Iris pigment epithelial cell (primary cell): ENCODE measurements around the gene CPLX3.
"Not testable (repeated sequence)": the region's sequence is repeated elsewhere in the genome, so short reads cannot be mapped to it uniquely, and the experiment has no call there.

Source experiments
- DNase-seq: peaks from one replicate; pipeline ENCODE4 v3.0.0-alpha.2; 2011; ENCODE audit warnings: low read depth

CPLX3 gene, protein sequence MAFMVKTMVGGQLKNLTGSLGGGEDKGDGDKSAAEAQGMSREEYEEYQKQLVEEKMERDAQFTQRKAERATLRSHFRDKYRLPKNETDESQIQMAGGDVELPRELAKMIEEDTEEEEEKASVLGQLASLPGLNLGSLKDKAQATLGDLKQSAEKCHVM

DNA sequence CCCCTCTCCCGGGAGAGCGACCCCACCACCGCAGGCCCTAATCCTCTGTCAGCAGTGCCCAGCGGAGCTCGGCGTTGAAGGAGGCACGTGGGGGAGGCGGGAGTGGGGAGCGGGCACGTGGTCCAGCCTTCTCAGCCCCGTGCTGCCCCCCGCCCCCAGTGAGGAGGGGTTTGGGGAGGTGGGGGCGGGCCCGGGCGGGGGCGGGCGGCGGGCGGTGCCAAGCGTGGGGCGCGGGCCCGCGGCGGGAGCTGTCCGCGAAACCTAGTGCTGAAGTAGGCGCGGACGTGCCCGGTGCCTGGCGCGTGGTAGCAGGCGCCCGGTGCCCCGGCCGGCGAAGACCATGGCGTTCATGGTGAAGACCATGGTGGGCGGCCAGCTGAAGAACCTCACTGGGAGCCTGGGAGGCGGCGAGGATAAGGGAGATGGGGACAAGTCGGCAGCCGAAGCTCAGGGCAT is at the start of gene CPLX3:
Gene CPLX3 (plus strand): TSS at position 264 of the 456 bp plus-strand sequence. CDS start 77 bp downstream, at position 341.
- DNase-seq = no peak

DNA sequence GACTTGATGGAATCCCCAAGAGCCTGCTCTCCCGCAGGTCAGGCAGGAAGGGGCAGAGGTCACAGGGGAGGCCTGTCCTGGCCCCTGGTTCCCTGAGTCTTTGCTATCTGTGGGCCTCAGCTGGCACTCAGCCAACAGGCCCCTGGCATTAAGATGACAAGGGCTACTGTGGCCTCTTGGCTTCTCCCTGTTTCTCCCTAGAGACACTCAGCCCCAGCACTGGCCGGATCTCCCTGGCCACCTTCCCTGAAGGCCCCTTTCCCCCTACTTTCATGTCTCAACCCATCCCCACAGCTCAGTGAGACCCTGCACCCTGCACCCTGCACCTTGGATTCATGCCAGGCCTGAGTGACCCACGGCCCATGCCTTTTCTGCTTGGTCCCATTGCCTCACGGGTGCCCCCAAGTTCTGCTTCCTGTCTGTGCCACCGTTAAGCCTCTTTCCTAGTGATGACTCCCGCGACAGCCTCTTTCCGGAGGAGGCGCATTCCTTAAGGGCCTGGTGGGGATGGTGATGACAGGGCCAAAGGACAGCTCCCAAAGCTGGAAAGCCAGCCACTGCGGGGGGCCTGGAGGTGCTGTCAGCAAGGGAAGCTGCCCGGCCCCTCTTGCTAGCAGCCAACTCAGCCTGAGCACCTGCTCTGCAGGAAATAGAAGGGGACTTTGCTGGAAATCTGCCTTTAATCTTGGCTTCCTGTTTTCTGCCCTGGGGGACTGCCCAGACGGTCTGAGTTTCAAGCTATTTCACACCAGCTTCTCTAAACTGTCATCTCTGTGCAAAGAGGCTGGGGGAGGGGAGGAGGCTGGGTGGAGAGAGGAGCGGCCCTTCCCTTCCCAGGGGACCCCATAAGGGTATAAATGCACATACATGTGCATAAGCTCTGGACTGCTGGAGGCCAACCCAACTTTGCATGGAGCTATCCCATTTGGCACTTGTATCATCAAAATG is 49.3 kb upstream of the CPLX3 start:
- DNase-seq = peak; percentile 33

DNA sequence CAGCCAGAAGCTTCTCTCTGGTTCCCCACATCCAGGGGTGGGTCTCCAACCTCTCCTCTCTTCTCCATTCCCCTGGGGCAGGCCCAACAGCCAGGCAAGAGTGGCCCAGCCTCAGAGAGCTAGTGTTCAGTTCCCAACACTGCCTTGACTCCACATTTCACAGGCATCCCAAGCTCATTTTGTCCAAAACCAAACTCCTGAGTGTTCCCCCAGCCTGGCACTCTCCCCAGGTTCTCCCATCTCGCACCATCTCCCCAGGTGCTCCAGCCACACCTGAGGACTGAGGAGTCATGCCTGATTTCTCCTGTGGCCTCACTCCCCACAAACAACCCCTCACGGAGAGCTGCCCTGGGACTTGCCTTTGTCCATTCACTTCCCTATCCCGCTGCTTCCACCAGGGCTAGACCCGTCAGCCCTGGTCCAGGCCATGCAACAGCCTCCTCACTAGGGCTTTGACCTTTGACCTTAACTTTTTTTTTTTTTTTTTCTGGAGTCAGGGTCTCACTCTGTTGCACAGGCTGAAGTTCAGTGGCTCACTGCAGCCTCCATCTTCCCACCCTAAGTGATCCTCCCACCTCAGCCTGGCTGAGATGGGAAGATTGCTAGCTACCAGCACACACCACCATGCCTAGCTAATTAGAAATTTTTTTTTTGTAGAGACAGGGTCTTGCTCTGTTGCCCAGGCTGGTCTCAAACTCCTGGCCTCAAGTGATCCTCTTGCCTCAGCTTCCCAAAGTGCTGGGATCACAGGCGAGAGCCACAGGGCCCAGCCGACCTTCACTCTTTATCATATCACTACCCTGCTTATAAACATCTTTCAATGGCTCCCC is 48.4 kb upstream of the CPLX3 start:
- no peak for DNase-seq

DNA sequence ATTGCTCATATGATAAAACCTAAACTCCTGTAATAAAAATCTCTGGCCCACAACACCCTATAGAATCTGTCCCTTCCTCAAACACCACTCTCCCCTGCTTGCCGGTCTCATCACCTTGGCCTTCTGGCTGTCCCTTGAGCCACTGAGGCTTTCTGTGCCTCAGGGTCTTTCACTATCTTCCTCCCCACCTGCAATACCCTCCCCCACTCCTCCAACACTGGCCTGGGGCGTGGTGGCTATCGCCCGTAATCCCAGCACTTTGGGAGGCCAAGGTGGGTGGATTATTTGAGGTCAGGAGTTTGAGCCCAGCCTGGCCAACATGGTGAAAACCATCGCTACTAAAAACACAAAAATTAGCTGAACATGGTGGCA is 47.8 kb upstream of the CPLX3 start:
- DNase-seq = no peak

DNA sequence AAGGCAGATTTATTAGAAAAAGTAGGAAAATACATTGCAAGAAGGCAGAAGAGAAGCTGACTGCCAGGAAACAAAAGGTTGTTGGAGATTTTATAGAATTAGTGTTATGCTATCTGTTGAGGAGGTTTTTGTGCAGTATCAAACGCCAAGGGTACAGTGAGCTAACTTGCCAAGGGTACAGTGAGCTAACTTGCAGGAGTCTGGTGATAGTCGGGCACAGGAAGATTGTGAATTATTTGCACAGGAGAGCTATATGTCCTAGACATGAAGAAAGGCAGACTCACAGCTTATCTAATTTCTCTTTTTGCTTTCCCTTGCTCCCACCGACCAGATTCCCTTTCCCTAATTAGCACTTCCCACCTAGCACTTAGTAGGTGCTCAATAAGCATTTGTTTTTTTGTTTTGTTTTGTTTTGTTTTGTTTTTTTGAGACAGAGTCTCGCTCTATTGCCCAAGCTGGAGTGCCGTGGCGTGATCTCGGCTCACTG is 47.2 kb upstream of the CPLX3 start:
- DNase-seq = no peak

DNA sequence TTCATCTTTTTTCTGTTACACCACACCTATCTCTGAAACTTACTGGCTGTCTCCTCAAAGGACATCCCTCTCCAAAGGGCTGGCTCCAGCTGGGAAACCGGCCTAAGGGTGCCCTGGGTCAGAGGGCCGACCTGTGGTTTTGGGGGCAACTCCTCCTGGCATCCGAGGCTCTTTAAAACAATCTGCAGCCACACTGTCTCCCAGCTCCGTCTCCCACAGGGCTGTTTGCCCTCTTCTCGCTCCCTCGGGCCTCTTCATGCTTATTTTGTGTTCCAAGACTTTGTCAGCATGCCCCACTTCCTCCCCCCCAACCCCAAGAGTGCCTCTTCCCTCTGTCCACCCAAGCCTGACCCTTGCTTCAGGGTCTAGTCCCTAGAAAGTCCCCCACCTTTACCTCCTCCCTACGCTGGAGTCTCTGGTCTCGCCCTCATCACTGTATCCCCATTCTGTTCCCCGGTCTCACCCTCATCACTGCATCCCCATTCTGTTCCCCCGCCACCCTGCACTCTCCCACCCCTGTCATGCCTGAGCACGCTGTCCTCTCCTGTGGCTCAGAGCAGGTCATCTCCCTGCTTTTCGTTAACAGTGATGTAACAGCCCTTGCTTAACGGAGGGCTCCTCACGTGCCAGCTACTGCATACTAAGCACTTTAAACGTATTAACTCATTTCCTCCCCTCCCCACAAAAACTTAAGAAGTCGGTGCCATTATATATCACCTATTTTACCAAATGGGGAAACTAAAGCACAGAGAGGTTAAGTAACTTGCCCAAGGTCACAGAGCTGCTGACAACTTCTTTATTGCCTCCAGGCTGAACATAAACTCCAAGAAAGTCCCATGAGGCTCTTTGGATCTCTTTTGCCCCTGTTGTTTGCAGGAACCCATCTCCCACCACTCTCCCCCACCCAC is 45.6 kb upstream of the CPLX3 start:
- peak; percentile 54 for DNase-seq

DNA sequence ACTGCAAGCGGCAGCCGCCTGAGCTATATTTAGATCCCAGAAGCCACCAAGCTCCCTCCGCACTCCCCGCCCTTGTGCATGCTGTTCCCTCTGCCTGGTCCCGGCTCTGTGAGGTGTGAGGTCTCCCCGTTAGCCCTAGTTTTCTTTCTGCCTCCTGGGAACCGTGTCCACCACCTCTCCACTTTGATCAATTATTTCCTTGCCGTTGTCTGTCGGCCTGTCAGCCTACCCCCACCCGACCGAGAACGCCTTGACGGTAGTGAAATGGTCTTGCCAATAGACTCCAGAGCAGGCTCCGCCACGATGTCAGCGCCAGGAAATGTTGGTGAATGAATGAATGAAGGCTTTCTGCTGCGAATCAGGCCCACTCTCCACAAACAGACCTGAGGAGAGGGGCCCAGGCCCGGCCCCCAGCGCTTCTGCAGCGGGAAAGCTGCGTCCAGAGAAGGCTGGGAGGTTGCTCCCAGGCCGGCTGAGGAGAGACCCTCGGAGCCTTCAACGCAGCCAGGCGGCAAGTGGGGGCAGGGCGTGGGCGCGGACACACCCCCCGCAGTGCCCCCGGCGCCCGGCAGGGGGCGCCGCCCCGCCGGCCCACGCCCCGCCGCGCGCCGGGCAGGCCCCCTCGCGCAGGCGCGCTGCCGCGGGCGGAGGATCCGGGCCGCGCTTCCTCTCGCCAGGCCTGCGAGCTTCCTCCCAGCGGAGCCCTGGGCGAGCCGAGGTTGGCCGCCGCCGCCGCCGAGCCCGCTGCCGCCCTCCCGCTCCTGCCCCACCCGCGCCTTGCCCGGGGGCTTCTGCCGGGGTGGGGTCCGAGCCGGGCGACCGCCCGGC is 44.8 kb upstream of the CPLX3 start, which contains the start of gene CSK:
Gene CSK (plus strand): TSS at position 650 of the 828 bp plus-strand sequence. CDS start 16,218 bp downstream, outside the sequence.
- DNase-seq = peak; percentile 53

DNA sequence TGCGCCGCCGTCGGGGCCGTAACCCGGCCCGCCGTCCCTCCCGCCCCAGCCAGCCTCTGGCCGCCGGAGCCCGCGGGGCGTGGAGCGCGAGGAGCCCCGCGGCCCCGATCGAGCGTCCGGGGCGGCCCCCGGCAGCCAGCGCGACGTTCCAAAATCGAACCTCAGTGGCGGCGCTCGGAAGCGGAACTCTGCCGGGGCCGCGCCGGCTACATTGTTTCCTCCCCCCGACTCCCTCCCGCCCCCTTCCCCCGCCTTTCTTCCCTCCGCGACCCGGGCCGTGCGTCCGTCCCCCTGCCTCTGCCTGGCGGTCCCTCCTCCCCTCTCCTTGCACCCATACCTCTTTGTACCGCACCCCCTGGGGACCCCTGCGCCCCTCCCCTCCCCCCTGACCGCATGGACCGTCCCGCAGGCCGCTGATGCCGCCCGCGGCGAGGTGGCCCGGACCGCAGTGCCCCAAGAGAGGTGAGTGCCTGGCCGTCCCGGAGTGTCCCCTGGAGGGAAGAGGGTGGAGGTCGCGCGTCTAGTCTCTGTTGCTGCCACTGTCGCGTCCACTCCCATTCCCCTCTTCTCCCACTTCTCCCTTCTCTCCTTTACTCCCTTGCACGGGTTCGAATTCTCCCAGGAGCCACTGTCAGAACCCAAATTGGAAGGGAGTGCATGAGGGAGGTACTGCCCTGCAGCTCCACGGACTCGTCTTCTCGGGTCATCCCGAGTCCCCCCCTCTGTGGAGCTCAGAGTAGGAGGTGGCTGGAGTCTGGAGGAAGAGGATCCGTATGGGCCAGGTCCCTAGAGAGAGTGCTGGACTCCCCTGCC is 44.0 kb upstream of the CPLX3 start:
- DNase-seq = no peak

DNA sequence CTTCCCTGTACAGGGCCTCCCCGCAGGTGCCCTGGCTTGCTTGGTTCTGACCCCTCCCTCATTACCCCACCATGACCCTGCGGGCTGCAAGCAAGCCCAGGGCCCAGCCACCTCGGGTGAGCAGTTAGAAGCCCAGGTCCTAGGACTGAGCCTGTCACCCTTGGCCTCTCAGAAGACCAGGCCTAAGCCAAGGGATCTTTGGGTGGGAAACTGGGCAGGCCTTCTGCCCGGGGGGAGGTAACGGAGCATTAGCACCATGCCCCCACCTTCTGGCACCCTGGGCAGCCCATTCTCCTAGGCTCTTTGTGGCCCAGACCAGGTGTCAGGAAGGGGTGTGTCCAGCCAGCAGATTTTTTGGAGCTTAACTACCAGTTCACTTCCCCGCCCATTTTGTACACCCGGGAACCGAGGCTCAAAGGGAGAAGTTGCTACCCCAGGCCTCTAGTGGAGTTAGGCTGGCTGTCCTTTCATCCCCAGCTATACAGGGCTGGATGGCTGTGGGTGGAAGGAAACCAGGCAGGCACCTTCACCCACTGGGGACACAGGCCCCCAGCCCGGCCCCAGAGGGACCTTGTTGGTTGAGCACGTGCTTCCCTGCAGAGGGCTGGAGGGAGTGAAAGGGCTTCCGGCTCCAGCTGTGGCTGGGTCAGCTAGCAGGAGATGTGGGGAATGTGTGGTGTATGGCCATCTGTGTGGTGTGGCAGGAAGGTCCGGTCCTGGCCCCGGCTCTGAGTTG is 43.2 kb upstream of the CPLX3 start:
- DNase-seq = peak; percentile 38

DNA sequence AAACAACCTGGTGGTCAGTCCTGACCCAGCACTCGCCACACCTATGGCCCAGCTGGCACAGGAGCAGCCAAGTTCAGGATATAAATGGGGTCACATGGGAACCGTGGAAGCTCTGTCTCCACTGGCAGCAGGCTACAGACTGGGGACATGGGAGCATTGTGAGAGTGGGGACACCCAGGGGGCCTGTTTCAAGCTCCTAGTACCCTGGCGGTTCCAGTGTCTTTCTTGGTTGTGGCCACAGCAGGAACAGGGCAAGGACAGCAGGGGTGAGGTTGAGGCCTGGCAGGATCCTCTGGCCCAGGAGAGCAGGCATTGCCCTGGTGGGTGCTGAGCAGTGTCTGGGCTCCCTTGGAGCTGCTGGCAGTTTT is 42.6 kb upstream of the CPLX3 start:
- no peak for DNase-seq

DNA sequence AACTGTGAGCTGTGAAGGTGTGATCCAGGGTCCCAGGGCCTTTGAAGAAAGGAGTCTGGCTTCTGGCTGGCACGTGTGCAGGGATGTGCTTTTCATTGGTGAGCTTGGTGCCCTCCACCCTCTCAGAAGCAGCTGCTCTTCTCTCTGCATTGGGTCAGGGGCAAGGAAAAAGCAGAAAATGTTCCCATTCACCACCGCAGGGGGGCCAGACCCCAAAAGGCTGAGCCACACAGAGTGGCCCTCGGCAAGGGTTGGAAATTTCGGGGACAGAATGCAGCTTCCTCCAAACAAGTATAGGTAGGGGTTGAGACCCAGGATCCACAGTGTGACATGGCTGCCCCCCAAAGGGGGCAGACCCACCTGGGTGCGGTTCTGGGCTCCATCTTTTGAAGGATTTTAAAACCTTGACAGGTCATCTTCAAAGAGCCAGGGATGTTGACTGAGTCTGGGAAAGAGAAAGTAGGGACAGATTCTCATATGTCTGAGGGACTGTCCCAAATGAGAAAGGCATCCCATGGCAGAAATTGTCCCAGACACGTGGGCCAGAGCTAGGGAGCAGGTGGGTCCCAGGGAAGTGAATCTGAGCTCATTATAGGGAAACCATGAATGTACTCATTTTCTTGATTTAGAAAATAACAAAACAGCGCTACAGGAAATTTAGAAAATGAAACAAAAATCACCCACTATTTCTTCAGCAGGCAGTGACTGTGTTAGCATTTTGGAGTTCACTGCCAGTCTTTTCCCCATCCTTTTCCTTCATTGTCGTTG is 41.8 kb upstream of the CPLX3 start:
- no peak for DNase-seq

DNA sequence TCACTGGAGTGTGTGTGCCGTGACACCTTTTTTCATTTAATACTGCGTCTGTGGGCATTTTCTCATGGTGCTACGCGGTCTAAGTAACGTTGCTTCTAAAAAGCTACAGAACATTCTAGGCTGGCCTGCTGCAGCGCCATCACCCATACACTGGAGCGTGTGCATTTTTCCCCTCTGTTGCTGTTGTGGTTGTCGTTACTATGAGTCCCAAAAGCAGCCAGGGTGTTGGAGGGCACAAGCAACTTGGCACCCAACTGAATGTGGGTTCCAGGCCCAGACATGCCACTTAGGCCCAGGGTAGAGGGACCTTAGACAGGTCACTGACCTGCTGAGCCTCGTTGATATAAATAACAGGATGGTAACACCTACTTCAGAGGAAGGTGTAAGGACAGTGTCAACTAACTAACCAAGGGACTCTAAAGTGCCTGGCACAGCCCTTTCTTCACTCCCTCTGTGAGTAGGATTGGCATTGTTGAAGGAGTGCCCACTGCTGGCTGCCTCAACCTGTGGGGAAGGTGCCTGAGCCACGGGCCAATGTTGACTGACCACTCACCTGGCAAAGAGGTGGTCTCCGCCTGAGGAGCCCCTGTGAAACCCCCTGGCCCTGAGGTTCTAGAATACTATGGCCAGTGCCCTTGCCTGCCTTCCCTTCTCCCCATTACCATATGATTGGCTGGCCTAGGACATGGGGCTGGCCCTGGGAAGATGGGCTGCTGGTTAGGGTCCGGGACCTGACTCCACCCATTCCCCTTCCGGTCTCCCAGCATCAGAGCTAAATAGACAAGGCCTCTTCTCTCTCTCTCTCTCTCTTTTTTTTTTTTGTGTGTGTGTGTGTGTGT is 41.0 kb upstream of the CPLX3 start:
- no peak for DNase-seq

DNA sequence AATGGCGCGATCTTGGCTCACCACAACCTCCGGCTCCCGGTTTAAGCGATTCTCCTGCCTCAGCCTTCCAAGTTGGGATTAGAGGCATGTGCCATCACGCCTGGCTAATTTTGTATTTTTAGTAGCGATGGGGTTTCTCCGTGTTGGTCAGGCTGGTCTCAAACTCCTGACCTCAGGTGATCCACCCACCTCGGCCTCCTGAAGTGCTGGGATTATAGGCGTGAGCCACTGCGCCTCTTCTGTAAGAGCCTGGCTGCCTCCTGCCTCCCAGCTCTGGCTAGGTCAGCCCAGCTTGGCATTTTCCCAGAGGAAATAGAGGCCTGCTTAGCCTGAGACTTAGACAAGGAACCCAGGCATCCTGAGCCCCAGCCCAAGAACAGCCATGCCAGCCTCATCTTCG is 40.3 kb upstream of the CPLX3 start:
- DNase-seq = not testable (repeated sequence)

DNA sequence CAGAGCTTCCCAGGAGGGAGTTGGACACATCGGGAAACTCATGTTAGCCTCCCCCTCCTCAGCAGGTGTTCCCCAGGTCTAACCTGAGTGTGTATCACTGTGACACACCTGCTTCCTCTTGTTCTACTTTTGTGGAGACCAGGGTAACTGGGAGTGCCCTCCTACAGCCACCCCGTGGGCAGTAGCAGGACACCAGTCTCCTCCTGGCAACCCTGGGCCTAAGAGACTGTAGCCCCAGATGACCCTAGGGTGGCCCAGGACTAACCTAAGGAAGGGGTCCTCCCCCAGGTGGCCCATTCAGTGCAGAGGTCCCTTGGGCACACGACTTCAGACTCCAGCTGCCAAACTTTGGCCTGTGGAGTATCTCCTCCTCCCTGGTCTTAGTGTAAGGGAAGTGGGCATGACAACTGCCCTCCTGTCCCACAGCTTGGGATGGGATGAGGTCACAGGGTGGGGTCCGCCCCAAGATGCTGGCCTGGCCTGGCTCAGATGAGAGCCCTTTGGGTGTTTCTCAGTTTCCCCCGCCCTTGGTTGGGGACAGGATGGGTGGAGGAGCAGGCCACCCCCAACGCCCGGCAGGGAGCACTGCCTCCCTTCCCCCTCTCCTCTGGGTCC is 39.8 kb upstream of the CPLX3 start:
- DNase-seq = no peak

DNA sequence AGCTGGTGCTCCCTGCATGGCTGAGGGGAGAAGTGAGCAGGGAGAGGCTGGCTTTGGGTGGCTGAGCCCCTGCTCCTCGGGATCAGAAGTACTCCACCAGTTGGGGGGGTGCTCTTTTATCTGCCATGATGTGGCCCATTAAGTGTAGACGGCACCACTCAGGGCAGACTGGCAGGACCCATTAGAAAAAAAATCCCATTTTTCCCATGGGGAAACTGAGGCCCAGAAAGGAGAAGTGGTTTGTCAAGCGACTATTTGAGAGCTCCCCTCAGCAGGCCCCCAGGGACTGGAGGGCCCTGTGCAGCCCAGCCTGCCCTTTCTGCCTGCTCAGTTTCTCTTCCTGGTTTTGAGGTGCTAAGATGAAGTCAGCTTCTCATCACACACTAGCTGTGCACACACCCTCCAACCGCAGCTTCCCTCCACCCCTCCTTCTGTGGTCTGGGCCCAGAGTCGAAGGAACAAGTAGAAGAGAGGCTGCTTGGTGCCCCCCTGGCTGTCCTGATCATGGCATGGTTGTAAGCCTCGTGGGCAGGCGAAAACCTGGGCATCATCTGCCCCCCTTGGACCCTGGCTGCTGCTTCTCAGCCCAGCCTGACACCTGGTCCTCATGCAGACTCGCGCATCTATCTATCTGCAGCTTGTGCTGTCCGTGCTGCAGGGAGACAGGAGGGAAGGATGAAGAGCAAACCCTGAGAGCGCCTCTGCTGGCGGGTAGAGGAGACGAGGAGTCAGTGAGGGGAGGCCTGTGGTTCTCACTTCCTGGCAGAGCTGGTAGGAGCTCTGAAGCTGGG is 39.0 kb upstream of the CPLX3 start:
- DNase-seq = peak; percentile 88
